ENCODE results near the gene CYP2J2. TPM values are rescaled to one million over a fixed set of nuclear protein-coding genes. Genes with fewer than 3 reads are reported as not detected.

Gene CYP2J2
- total and polyA plus RNA-seq, 2 donors (not counting 3 experiments of a cell fraction or from before 2014, with no cell fraction given) = 0.06 to 0.27 TPM

- TF ChIP-seq, protein P1, sequence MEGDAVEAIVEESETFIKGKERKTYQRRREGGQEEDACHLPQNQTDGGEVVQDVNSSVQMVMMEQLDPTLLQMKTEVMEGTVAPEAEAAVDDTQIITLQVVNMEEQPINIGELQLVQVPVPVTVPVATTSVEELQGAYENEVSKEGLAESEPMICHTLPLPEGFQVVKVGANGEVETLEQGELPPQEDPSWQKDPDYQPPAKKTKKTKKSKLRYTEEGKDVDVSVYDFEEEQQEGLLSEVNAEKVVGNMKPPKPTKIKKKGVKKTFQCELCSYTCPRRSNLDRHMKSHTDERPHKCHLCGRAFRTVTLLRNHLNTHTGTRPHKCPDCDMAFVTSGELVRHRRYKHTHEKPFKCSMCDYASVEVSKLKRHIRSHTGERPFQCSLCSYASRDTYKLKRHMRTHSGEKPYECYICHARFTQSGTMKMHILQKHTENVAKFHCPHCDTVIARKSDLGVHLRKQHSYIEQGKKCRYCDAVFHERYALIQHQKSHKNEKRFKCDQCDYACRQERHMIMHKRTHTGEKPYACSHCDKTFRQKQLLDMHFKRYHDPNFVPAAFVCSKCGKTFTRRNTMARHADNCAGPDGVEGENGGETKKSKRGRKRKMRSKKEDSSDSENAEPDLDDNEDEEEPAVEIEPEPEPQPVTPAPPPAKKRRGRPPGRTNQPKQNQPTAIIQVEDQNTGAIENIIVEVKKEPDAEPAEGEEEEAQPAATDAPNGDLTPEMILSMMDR (IDR thresholded peaks at IDR 0.05; ENCODE audit: extremely low read depth in 1 of 2, insufficient read depth in 1 of 2, low read depth in 1 of 2, low read length in 2 of 2) = no peak
- TF ChIP-seq FOS (IDR thresholded peaks at IDR 0.05; ENCODE audit: borderline replicate concordance, insufficient read depth, low read length) (no peak), EZH2 (IDR thresholded peaks at IDR 0.05; ENCODE audit: borderline replicate concordance, low read depth, low read length, severe bottlenecking) (no peak), JUN (IDR thresholded peaks at IDR 0.05; ENCODE audit: borderline replicate concordance, insufficient read depth, insufficient read length, low read depth) (no peak), POLR2AphosphoS5 (IDR thresholded peaks at IDR 0.05; ENCODE audit: insufficient read depth, low read depth, low read length) (no peak), MAX (IDR thresholded peaks at IDR 0.05; ENCODE audit: insufficient read depth, insufficient read length) (no peak), POLR2A (IDR thresholded peaks at IDR 0.05; ENCODE audit: low read depth, low read length) (no peak), MYC (IDR thresholded peaks at IDR 0.05; ENCODE audit: low read depth, low read length) (no peak), GATA2 (IDR thresholded peaks at IDR 0.05; ENCODE audit: insufficient read depth, insufficient read length, low read depth, low read length) (no peak)
- Histone ChIP-seq H3K9me1 (replicated peaks; ENCODE audit: control insufficient read depth, extremely low read depth, insufficient read depth, low read length) (no peaks in the 10 kb centered on the region), H3K4me2 (ENCODE audit: insufficient read depth, low read length) (no peak overlapping the region), H4K20me1 (replicated peaks; ENCODE audit: control insufficient read depth, extremely low read depth, insufficient read depth, low read length) (no peaks in the 10 kb centered on the region), H3K27me3 (ENCODE audit: control insufficient read depth in 2 of 2, insufficient read depth in 2 of 2, low read length in 2 of 2) (no peaks in the 10 kb centered on the region), H3K79me2 (ENCODE audit: control insufficient read depth, insufficient read depth, low read length) (no peaks in the 10 kb centered on the region), H3K9me3 (replicated peaks; ENCODE audit: control insufficient read depth, insufficient read depth, low read length) (no peaks in the 10 kb centered on the region), H3K9ac (replicated peaks; ENCODE audit: extremely low read depth, insufficient read depth, low read length) (no peak overlapping the region), H3K36me3 (ENCODE audit: control insufficient read depth in 2 of 2, extremely low read depth in 1 of 2, insufficient read depth in 2 of 2, low read length in 2 of 2) (no peaks in the 10 kb centered on the region), H2AFZ (ENCODE audit: low read depth, low read length) (no peak overlapping the region), H3K4me3 (replicated peaks in 1 of 3; ENCODE audit: insufficient read depth in 1 of 3, low read depth in 1 of 3, low read length in 3 of 3) (no peak overlapping the region), H3K4me1 (ENCODE audit: control insufficient read depth, extremely low read depth, insufficient read depth, low read length) (peaks cover 8% of the 10 kb centered on the region), H3K27ac (ENCODE audit: insufficient read depth, low read depth, low read length) (no peak overlapping the region)
- no TSS peak for BruUV-seq (replicated peaks)
- intact Hi-C loops (cut with micrococcal nuclease) = no loop called here
- DNase-seq (ENCODE audit: low read depth, low spot score) (no peak), FAIRE-seq (no peak)
- dilution Hi-C loops (cut with MboI; ENCODE audit: extremely low pct_ligation_motif_present, low sequenced_read_pairs) = no loop called here
- CTCF ChIA-PET = interaction anchor here (1.4 to 11.5 kb wide), 4 partner anchors 15 to 72 kb away, joined by 3 to 366 read pairs (median 4); no protein-coding TSS in a partner anchor
- POLR2A ChIA-PET = no interaction called here
Observed at GRCh38 chr1:59877108-59877682, 49.4 kb downstream of the CYP2J2 start.

Measured in endothelial cell of umbilical vein (primary cell).